GM12875 (cell line): ENCODE data around the gene ARMS2.

Source experiments
- H3K4me3 ChIP-seq: one replicate; pipeline ENCODE4 v1.5.1; 2011; ENCODE audit warnings: low read depth, low read length, control low read depth
- TF ChIP-seq, protein P1 (sequence below): IDR thresholded peaks from 2 replicates; pipeline ENCODE4 v1.5.1; 2011; ENCODE audit warnings: low read depth, mild to moderate bottlenecking, control low read depth, inconsistent platforms, low read length, moderate library complexity, borderline replicate concordance; ENCODE audit not compliant: insufficient read depth

The ARMS2 gene

DNA sequence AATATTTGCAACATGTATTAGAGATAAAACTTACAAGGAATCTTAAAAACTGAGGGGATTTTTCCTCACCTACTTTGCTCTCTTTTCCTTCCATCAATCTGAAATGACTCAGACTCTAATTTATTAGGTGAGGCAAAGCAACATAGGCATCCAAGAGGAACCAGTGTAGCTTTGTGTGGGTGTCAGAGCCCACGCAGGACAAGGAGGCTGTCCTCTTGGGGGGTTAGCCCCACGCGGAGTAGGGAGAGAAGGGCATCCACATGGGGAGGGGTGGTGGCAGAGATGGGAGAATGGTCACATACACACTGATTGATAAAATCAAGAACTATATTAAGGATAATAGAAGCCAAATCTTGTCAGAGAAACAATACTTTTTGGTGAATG lies 33.8 kb upstream of the ARMS2 start:
- no peak overlapping the region for H3K4me3 ChIP-seq
- TF ChIP-seq, protein P1, sequence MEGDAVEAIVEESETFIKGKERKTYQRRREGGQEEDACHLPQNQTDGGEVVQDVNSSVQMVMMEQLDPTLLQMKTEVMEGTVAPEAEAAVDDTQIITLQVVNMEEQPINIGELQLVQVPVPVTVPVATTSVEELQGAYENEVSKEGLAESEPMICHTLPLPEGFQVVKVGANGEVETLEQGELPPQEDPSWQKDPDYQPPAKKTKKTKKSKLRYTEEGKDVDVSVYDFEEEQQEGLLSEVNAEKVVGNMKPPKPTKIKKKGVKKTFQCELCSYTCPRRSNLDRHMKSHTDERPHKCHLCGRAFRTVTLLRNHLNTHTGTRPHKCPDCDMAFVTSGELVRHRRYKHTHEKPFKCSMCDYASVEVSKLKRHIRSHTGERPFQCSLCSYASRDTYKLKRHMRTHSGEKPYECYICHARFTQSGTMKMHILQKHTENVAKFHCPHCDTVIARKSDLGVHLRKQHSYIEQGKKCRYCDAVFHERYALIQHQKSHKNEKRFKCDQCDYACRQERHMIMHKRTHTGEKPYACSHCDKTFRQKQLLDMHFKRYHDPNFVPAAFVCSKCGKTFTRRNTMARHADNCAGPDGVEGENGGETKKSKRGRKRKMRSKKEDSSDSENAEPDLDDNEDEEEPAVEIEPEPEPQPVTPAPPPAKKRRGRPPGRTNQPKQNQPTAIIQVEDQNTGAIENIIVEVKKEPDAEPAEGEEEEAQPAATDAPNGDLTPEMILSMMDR = no peak

DNA sequence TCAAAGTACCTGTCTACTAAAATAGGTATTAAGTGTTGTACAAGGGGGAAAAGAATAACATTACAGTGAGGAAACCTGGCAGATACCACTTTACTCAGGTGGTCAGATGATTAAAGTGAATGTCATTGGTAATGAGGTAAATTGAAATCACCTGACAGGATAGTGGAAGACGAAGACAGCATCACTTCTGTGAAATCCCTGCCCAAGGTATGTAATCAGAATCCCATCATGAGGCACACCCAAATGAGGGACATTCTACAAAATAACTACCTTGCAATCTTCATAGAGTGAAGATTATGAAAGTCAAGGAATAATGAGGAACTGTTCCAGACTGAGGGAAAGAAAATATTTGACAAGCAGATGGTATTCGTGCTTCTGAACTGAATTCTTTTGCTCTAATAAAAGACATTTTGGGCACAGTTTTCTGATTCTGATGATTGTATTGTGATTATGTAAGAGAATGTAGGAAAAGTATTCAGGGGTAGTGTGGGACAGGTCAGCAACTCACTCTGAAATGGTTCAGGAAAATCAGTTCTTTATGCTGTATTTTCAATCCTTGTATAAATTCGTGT lies 33.3 kb upstream of the ARMS2 start:
- TF ChIP-seq, protein P1 = no peak
- H3K4me3 ChIP-seq = no peak overlapping the region

DNA sequence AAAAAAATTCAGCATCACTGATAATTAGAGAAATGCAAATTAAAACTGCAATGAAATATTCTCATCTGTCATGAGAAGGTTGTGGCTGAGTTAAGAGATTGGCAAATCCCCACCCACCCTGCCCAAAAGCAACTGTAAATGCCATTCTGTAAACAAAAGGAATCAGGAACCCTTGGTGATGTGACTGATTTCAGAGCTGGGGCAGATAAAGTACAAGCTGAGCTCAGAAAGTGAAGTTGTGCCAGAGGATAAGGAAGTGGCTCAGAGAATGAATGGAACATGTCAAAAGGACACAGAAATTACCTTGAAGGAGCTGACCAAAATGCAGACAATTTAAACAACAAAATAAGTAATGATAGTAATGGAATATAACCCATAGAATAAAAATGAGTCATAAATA lies 32.7 kb upstream of the ARMS2 start:
- no peak overlapping the region for H3K4me3 ChIP-seq
- TF ChIP-seq, protein P1 = no peak

GRCh38 chr10:122422266-122422989 lies 32.0 kb upstream of the ARMS2 start:
- no peak overlapping the region for H3K4me3 ChIP-seq

DNA sequence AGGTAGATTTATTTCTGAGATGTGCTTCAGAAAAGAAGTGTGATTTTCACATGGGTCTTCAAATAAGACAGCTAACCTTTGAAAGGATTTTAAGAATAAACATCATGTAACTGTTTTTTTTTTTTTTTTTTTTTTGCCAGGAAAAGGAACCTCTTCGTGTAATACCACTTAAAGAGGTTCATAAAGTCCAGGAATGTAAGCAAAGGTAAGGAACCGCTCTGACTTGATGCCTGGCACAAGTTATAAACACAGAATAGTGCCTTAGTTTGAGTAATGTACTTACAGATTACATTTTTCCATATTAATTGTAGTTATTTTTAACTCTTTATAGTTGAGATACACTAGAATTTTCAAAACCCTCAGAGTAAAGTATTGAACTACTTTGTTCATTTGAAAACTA lies 30.4 kb upstream of the ARMS2 start:
- TF ChIP-seq, protein P1 = no peak
- H3K4me3 ChIP-seq = no peak overlapping the region

More at GRCh38 chr10:122422266-122422989, 32.0 kb upstream of the ARMS2 start:
- TF ChIP-seq, protein P1 = no peak

GRCh38 chr10:122426829-122427228 lies 27.6 kb upstream of the ARMS2 start:
- TF ChIP-seq, protein P1 = no peak
- H3K4me3 ChIP-seq = no peak overlapping the region

DNA sequence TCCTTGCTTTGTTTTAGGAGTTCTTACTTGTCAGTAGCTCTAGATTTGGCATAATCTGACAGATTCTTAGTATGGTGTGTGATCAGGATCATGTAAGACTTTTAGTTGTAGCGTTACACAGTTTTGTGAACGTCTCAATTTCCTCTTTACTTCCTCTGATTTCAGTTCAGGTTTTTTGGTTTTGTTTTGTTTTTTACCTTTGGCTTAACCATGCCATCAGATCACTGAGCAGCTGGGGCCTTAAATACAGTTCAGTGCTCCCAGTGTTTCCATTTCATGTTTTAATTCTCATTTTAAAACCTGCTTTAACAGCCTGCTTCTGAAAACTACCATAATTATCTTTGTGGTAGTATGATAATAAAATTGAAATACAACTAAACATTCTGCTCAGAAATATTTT lies 27.2 kb upstream of the ARMS2 start:
- H3K4me3 ChIP-seq = no peak overlapping the region
- TF ChIP-seq, protein P1 = no peak
